NCI-H1417 (cell line): ENCODE results near the gene CD300LD.
"Not testable (repeated sequence)": the region's sequence is repeated elsewhere in the genome, so short reads cannot be mapped to it uniquely, and the experiment has no call there.

Experiments used
- DNase-seq, 3 experiments: peaks; one replicate each; lab custom pipeline; 2025; lab: John Stamatoyannopoulos, UW

CD300LD gene

DNA sequence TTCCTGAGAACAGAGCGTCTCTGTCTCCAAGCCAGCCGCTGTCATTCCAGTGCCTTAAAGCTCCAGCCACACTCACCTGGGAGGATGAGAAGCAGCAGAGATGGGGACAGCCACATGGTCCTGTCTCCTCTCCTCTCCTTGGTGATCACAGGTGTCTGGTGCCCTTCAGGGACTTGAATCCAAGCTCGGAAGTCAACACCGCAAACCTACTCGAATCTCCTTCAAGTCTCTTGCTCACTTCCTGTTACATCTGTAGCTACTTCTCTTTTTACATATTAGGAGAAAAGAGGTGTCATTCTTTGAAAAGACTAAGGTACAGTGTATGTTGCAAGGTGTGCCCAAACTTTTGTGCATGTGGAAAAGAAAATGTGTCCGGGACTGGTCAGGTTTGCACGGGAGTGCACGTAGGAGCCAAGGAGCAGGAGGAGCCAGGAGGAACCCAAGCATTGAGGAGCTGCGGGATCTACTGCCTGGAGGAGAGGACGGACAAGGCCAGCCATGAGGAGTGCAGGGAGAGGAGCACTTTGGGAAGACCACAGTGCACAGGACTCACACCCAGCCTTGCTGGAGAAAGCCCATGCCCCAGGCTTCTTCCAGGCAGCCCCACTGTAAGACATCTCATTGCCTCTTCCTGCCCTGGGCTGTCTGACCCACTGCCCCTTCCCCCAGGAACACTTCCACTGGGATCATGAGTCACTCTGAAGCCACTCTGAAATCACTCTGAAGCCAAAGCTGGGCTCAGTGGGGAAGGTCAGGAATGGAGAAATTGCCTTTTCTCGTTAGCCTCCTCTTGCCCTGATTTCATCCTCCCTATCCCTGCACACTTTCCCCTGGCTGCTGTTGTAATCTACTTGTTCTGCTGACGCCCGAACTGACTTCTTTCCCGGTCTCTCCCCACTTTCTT lies at the start of gene CD300LD:
TSS of gene CD300LD (minus strand) at position 197 of the 904 bp plus-strand sequence. CDS start at position 116, 81 bp downstream.
- no peak for DNase-seq

DNA sequence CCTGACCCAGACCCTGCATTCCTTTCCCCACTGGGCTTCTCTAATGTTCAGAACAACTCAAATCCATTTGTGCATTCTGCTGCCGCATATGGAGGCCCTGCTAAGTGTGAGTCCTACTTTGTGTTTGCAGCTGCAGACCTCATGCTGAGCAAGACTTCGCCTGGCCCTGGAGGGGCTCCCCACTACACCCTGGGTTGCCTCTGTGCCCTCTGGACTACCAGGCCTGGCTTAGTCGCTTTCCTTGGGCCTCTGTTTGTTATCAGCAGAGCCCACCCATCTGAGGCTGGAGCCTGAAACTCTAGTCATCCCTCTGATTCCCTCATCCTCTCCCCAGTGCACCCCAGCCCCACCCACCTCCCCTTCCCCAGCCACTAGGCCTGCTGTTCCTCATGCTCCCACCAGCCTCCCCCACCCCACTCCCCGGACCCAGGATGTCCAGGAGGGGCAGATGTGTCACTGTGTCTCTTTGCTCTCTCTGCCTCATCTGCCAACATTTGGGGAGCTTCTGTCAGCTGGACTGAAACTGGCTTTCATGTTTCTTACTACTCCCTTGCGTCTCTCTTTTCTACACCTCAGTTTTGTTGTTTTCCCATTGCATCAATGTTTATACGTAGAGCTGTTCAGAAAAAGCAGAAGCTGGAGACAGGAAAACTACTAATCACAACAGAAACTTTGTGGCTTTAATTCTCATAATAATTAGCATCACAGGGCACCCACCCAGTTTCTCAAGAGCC lies 49.3 kb upstream of the CD300LD start:
- no peak for DNase-seq

DNA sequence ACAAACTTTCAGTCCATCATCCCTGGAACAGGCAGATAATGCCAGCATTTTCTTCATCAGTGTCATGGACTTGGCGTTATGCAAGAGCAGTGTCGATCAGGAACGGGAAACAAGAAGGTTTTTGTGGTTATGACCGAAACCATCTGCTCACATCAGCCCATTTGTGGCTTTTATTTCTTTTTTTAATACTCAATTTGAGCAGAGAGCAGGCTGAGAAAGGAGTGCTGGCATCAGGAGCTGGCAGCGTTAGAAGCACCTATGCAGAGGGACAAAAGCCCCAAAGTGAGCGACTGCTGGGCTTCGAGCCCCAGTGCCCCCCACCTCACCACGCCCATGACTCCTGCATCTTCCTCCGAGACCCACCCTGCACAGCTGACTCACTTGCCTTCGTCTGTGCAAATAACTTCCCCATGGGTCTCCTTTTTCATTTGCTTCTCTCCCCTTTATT lies 47.6 kb upstream of the CD300LD start:
- no peak for DNase-seq

DNA sequence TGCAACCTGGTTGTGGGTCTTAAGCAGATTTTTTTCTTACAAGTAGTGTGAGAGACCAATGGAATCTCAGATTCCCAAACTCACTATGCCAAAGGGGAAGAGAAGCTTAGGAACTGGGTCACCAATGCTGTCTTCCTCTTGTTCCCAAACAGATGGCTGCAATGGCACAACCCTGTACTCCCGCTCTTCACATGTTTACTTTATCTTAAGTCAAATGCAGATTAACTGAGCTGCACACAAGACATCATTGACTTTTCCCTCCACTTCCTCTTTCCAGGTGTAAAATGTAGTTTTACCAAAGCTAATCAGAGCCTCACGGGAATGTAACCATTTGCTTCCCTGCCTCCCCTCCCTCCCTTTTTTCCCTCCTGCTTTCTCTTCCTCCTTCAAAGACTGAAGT lies 45.8 kb upstream of the CD300LD start:
- DNase-seq, result peak in 1 of 3 experiments; percentile 7

DNA sequence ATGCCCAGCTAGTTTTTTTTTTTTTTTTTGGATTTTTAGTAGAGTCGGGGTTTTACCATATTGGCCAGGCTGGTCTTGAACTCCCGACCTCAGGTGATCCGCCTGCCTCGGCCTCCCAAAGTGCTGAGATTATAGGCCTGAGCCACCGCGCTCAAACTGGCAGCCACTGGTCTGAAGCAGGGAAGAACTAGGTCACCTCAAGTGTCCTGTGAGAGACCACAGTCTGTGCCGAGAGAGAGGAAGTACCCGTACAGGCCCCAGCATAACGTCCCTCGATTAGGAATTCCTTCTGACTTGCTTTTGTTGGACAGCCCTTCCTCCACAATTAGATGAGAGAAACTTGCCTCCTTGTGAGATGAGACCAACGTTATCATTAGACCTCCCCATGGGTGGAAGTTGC lies 45.2 kb upstream of the CD300LD start:
- DNase-seq, result no peak

DNA sequence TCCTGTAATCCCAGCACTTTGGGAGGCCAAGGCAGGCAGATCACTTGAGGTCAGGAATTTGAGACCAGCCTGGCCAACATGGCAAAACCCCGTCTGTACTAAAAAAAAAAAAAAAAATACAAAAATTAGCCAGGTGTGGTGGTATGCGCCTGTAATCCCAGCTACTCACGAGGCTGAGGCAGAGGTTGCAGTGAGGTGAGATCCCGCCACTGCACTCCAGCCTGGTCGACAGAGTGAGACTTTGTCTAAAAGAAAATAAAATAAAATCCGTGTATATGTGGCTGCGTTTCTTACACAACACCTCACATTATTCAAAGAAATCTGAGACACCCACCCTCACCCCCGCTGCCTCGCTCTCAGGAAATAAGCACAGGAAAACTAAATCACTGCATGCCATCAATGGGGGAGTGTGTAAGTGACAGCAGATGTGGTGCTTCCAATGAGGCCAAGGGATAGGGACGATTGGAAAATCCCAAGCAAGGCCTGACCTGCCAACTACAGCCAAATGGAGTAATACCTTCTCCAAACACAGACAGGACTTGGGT lies 44.5 kb upstream of the CD300LD start:
- not testable (repeated sequence) for DNase-seq

DNA sequence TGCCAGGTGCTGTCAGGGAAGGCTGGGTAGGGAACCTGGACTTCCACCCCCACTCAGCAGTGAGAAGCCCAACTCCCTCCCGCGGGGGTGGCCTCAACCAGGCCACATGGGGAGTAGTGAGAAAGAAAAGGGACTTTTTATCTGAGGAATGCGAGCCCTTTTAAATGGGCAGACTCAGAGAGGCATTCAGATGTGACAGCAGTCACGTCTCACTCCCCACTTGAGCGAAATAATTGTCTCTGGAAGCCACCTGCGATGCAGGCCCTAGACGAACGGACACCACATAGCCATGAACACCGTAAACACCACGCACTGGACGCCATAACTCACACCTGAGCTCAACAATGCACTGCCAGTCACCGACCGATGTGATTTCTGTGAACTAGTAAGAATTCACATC lies 43.3 kb upstream of the CD300LD start:
- DNase-seq, result peak; percentile 45 to 74 (median 59)

DNA sequence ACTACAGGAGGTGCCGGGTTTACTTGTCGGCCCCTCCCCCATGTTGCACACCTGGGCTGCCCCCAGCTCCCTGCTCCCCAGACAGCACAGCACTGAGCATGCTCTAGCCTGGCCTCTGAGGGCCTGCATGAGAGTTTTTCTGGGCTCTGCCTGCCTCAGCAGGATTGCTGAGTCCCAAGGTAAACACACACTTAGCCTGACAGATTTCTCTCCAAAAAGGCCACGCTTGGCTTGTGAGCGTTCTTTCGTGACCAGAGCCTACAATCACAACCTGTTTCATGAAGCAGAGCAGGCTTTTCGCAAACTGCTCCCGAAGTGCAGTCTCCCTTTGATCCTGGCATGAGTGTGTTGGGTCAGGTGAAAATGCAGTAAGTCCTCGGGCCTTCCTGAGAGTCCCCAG lies 41.2 kb upstream of the CD300LD start:
- DNase-seq, result peak; percentile 5 to 96 (median 19)

DNA sequence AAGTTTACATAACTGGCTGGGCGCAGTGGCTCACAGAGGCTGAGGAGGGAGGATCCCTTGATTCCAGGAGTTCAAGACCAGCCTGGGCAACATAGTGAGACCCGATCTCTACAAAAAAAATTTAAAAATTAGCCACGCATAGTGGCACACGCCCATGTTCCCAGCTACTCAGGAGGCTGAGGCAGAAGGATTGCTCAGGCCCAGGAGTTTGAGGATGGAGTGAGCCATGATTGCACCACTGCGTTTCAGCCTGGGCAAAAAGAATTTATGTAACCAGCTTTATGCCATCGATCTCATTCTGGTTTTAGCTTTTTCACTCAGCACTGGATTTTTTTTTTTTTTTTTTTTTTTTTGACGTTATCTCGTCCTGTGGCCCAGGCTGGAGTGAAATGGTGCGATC lies 40.5 kb upstream of the CD300LD start:
- no peak for DNase-seq

DNA sequence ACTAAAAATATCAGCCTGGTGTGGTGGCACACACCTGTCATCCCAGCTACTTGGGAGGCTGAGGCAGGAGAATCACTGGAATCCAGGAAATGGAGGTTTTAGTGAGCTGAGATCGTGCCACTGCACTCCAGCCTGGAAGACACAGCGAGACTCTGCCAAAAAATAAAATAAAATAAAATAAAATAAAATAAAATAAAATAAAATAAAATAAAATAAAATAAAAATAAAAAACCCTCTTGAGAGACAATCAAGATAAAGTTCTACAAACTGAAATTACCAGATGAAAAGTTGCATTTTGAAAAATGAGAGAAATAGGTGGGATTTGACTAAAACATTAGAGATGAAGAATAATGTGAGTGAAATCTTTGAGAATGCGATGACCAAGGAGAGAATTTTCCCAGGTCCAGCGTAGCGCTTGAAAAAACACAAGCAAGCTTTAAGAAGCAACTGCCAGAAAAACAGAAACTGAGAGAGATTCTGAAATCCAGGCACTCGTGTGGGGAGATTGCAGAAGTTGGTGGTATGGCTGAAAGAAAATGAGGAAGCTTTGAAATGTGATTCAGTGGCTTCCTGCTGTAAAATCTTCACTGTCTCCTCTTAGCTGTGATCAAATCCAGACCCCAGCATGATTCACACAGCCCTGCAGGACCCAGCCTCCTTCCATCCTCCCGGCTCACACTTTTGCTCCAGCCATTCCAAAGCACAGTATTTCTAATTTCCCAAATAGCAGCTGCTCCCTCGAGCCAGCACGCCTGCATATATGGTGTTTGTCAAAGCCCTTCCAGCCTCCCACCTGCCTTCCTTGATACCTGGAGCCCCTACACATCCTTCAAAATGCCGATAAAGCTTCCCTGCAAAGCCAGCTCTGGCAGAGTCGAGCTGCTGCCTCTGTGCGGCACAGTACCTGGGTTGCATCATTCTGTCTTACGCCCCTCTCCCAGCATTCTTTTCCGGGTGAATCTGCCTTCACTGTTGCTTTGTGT lies 39.7 kb upstream of the CD300LD start:
- DNase-seq, result peak in 2 of 3 experiments; percentile 7 to 25

DNA sequence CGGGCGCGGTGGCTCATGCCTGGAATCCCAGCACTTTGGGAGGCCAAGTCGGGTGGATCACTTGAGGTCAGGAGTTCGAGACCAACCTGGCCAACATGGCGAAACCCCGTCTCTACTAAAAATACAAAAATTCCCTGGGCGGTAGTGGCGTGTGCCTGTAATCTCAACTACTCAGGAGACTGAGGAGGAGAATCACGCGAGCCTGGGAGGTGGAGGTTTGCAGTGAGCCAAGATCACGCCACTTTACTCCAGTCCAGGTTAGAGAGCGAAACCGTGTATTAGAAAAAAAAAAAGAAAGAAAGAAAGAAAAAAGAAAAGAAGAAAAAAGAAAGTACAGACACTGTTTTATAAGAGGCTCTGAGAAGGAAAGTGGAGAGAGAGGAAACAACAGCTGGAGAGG lies 38.2 kb upstream of the CD300LD start:
- DNase-seq, result not testable (repeated sequence)

DNA sequence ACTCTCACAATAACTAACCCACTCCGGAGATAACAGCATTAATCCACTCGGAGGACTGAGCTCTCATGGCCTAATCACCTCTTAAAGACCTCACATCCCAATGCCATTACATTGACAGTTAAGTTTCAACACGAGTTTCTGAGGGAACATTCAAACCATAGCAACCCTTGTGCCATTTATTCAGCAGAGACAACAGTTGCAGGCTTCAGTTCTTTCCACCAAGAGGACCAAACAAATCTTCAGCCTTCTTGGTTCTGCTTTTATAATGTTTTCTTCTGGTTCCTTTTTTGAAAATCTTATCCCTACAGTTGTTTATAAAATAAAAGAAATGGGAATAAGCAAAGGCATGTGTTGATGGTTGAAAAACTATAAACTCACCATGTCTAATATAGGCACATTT lies 33.6 kb upstream of the CD300LD start:
- no peak for DNase-seq

DNA sequence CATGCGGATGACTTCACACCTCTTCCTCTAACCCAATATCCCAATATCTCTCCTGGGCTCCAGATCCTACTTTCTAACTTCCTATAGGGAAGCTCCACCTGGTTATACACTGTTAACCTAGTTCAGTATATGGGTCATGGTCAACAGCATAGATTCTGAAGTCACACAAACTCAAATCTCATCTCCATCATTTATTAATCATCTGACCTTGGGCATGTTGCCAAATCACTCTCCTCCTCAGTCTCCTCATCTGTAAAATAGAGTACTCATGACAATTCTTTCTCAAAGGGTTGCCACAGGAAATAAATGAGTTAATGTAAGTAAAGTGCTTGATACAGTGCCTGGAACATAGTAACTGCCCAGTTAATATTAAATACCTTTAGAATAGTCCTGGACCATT lies 32.0 kb upstream of the CD300LD start:
- DNase-seq, result no peak

DNA sequence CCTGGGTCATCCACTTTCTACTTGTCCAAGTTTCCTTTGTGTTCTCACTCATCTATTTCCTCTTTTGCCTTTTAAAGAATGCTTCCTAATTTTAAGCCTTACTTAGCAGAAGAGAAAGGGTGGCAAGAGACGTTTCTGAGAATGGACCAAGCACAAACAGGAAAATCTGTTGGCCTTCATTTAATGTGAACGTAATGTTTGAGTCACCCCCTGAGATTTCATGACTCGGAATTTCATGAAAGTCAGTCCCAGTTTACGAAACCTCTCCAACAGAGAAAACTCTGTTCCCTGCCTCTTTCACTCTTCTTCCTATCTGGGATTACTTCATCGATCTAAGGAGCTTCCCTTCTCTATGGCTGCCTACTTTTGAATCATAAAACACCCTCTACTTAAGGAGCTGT lies 31.6 kb upstream of the CD300LD start, which contains the start of gene CD300E:
TSS of gene CD300E (minus strand) at position 46 of the 401 bp plus-strand sequence. CDS start 117 bp downstream, outside the sequence.
- no peak for DNase-seq

DNA sequence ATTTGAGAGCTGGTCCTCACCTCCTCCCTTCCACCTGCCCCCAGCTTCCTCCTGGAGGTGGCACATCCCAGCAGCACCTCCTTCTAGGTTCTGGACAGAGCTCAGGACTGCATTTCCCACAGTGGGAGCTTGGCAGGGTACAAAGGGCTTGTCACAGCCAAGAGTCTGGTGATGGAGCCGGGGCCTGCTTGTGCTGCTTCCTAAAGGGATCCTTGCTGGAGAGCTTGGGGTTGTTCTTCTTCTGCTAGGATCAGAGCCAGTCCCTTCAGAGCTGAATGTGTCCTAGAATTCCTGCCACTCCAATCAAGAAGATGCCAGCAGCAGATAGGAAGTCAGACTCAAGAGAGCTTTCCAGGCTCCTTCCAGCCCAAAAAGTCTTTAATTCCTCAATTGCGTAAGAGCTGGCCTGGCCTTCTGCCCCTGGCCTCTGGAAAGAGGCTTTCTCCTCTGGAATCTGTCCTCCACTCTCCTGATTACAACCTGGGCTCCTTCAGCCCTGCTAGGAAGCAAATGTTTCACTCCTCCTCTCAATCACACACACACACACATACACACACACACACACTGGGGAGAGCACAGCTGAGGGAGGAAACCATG lies 27.1 kb upstream of the CD300LD start:
- DNase-seq, result no peak

DNA sequence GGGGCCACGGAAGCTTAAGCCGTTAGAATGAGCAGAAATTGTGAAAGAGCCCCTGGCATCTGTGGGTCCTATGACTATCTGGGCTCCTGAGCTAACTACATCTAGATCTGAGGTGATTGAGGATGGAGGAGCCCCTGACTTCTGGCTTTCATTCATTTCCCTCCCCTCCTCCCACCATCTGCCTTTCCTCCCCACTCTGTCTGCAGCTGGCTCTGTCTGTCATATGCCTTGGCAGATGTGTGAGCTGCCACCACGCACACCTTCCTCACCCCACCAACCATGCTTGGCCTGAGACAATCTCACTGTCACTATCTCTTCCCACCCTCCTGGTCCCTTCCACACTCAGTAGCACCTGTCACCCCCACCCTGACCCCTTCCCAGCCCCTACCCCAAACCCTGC lies 26.4 kb upstream of the CD300LD start:
- DNase-seq, result no peak

DNA sequence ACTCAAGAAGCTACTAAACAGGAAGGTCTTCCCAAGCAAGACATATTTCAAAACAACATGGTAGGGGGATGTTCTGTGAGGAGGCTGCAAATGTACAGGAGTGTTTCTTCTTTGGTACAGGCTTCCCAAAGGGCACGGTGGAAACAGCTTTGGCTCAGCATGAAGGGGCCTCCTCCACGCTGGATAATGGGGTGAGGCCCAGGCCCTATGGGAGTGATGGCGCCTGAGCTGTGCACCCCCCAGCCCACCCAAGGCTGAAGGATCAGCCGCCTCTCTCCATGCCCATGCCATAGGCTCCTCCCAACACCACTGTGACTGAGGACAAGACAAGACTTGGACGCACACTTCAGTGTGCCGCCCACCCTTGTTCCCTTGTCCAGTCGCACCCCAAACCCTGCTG lies 24.6 kb upstream of the CD300LD start:
- no peak for DNase-seq

DNA sequence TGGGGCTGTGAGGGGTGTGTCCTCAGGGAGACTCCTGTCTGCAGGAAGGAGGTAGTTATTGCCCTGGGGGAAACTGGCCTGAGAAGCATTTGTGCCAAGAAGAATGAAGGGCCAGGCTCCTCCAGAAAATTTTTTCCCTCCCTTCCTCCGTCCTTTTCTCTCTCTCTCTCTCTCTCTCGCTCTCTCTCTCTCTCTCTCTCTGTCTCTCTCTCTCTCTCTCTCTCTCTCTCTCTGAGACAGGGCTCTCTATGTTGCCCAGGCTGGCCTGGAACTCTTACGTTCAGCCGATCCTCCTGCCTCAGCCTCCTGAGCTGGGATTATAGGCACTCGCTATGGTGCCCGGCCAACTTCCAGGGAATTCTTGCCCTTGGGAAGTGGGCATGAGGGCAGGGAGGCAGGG lies 20.0 kb upstream of the CD300LD start:
- no peak for DNase-seq

DNA sequence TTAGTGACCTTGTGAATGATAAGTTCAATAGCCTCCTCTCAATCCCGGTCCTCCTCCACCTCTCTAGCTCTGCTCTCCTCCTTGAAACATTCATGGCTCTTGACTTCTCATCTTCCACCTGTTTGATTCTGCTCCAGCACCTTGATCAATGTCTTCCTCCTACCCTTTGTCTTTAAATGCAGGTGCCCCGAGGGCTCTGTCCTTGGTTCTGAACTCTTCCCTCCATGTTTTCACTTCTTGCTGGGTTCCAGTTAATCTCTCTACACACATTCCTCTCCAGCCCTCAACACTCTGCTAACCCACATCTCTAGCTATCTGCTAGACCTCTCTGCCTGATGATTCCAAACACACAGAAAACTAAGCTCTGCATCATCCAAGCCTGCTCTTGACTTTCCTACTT lies 18.0 kb upstream of the CD300LD start:
- DNase-seq, result no peak

DNA sequence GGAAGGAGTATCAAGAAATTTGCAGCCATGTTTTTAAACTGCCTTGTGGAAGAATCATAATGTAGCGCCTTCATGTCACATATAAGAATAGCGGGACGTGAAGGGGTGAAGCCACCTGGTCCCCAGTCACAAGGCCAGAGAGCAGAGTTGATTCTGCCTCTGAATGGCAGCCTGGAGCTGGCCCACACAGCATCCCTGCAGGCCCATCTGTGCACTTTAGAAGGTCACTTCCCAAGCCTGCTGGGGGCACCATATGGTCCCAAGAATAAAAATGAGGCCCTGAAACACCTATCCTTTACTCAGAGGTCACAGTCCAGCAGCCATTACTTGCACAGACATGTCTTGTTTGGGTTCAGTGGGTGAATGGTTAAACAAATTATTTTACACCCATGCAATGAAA lies 16.4 kb upstream of the CD300LD start:
- DNase-seq, result no peak

DNA sequence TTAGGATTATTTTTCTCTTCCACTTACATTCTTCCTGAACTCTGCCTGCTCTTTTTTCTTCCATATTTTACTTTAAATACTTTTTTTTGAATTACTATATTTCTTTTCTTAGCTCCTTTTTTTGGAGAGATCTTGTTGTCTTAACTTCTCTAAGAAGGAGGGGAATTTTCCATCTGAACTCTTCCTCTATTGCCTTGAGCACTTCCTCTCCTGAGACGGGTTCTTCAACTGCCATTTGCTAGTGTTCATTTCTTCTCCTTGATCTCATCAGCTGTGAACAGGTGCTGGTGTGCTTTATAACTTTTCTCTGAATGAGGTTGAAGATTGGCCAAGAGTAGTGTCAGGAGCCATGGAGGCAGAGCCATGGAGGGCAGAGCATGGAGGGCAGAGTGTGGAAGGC lies 15.1 kb upstream of the CD300LD start:
- DNase-seq, result no peak
